ELF-1 (cell line): ENCODE measurements around the gene NAGLU.
"Not testable (repeated sequence)": the region's sequence is repeated elsewhere in the genome, so short reads cannot be mapped to it uniquely, and the experiment has no call there.

Experiments
- DNase-seq: peaks from one replicate; pipeline ENCODE4 v3.0.0-alpha.2; 2016; ENCODE audit warnings: low read depth, low spot score

Gene NAGLU

DNA sequence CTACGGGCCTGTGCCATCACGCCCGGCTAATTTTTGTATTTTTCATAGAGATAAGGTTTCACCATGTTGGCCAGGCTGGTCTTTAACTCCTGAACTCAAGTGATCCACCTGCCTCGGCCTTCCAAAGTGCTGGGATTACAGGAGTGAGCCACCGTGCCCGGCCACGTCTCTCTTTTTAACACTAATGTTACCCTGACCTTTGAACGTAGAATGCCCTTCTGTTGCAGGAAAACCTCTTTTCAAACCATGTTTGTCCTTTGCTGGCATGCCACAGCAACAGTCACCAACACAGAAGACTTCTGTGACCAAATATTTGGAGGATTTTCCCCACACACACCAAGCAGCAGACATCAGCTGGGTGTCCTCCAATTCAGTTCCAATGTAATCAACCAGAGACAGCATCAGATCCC is 8.8 kb downstream of the NAGLU start:
- DNase-seq, result no peak

DNA sequence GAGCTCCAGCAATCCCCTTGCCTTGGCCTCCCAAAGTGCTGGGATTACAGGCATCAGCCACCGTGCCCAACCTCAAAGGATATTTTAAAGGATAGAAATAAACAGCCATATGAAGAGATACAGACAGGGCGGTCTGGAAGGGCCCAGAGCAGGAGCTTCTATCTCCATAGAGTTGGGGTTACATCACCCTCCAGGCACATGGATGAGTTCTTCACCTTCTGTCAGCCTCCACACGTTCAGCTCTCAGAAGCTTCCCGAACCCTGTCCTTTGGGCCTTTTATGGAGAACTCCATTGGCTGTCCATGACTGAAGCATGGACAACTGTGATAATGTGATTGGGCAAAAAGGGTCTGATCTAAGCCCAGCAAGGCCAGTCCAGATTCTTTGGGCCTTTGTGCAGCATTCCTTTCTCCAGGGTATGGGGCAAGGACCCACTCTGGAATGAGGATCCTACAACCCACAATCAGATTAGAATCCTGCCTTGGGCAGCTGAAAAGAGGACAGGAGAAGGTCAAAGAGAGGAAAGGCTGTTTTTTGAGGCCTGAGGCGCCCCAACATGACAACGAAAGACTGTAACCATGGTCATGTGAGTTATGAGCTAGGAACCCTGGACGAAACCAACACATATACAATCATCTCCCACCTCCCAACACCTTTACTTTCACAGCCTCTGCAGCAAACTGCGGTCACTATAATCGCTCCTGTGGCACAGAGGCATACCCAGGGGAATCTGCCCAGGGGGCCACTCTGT is 9.9 kb downstream of the NAGLU start:
- DNase-seq, result not testable (repeated sequence)

DNA sequence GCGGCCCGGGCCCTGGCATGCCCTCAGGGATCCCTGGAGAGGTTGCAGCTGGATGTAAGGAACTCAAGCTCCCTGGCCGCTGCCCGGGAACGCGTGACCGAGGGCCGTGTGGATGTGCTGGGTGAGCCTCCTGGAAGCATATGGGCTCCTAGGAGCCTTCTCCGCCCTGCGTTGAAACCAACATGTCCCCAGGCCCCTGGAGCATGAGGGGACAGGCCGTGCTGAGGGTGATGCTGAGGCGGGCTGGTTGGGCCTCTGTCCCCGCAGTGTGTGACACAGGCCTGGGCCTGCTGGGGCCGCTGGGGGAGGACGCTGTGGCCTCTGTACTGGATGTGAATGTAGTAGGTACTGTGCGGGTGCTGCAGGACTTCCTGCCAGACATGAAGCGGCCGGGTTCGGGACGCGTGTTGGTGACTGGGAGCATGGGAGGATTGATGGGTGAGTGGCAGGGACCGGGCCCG is 11.0 kb downstream of the NAGLU start:
- no peak for DNase-seq

DNA sequence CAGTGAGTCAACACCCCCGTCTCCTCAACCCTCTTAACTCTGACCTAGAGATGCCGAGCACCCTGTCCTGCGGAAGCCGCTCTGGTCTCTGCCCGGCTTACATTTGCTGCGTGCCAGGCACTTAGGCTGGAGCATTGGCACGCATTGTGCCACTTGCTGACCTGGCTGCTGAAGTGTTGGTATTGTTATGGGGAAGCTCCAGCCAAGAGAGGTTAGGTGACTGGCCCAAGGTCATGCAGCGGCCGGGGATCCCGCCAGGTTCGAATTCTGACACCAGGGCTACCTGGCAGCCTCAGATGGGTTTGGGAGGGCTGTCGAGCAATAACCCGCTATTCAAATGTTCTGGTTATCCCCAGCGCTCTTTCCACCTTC is 11.6 kb downstream of the NAGLU start:
- no peak for DNase-seq

DNA sequence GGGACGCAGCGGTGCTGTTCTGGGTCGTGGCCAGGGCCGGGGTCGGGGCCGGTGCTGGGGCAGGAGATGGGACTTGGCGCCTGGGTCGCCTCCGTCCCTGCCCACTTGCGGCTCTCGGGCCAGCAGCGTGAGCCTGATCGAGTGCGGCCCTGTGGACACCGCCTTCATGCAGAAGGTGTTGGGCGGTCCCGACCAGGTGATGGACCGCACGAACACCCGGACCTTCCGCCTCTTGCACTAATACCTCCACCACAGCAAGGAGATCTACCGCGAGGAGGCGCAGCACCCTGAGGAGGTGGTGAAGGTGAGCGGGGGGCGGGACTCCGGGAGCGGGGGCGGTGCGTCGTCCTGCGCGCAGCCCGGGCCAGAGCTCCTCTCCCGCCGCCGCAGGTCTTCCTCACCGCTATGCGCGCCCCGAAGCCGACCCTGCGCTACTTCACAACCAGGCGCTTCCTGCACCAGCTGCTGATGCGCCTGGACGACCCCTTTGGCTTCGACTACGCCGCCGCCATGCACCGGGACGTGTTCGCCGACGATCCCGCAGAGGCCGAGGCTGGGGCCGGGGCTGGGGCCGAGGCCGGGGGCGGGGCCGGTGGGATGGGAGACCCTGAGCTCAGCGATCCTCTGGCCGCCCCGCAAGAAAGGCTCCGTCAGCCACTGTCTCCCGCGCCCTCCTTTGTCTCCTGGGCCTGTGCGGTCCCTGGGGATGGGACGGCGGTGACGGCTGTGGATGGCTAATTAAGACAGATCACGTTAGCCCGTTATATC is 12.2 kb downstream of the NAGLU start:
- peak; percentile 93 for DNase-seq

DNA sequence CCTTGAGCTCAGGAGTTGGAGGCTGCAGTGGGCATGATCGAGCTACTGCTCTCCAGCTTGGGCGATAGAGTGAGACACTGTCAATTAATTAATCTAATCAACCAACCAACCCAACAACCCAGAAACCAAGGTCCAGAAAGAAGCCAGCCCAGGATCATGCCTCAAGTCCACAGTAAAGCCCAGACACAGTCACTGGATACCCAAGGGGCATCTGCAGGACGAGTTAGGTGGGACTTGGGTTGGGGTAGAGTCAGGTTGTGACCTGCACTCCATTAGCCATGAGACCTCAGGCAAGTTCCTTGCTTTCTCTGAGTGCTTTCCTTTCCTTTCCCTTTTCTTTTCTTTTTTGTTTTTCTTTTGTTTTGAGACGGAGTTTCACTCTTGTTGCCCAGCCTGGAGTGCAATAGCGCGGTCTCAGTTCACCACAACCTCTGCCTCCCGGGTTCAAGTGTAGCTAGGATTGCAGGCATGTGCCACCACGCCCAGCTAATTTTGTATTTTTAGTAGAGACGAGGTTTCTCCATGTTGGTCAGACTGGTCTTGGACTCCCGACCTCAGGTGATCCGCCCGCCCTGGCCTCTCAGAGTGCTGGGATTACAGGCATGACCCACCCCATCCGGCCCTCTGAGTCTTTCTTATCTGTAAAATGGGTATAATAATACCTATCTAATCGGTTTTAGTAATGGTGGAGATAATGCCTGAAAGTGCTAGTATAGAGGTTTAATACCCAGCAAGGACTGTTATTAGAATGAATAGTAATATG is 13.1 kb downstream of the NAGLU start:
- DNase-seq, result no peak

DNA sequence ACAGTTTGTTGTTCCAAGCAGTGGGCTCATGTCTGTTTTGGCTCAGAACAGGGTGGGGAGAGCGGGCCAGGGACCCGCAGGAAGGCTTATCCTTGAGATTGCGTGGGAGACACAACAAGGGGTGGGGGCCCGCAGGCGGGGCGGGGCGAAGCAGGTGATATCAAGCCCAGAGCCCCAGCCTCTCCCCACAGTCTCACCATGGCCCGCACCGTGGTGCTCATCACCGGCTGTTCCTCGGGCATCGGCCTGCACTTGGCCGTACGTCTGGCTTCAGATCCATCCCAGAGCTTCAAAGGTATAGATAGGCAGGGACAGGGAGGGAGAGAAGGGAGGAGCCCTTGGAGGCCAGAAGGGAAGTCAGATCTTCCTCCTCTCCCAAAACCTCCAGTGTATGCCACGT is 16.7 kb downstream of the NAGLU start, which contains the start of gene HSD17B1:
TSS of gene HSD17B1 (plus strand) at position 188 of the 400 bp plus-strand sequence. CDS start at position 199, 11 bp downstream.
- DNase-seq, result not testable (repeated sequence)

DNA sequence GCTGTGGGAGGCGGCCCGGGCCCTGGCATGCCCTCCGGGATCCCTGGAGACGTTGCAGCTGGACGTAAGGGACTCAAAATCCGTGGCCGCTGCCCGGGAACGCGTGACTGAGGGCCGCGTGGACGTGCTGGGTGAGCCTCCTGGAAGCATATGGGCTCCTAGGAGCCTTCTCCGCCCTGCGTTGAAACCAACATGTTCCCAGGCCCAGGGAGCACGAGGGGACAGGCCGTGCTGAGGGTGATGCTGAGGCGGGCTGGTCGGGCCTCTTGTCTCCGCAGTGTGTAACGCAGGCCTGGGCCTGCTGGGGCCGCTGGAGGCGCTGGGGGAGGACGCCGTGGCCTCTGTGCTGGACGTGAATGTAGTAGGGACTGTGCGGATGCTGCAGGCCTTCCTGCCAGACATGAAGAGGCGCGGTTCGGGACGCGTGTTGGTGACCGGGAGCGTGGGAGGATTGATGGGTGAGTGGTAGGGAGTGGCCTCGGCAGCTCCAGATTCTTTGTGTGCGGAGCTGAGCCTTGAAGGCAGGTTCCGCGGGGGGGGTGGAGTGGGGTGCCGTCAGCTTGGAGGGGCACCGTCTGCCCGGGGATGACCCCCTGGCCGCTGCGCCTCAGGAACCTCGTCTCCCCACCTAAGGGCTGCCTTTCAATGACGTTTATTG is 17.2 kb downstream of the NAGLU start:
- DNase-seq, result peak; percentile 75

DNA sequence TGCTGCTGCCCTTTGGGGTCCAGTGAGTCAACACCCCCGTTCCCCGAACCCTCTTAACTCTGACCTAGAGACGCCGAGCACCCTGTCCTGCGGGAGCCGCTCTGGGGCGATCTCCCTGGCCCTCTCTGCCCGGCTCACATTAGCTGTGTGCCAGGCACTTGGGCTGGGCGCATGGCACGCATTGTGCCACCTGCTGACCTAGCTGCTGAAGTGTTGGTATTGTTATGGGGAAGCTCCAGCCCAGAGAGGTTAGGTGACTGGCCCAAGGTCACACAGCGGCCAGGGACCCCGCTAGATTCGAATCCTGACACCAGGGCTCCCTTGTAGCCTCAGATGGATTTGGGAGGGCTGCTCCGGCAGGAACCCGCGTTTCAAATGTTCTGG is 17.8 kb downstream of the NAGLU start:
- no peak for DNase-seq

DNA sequence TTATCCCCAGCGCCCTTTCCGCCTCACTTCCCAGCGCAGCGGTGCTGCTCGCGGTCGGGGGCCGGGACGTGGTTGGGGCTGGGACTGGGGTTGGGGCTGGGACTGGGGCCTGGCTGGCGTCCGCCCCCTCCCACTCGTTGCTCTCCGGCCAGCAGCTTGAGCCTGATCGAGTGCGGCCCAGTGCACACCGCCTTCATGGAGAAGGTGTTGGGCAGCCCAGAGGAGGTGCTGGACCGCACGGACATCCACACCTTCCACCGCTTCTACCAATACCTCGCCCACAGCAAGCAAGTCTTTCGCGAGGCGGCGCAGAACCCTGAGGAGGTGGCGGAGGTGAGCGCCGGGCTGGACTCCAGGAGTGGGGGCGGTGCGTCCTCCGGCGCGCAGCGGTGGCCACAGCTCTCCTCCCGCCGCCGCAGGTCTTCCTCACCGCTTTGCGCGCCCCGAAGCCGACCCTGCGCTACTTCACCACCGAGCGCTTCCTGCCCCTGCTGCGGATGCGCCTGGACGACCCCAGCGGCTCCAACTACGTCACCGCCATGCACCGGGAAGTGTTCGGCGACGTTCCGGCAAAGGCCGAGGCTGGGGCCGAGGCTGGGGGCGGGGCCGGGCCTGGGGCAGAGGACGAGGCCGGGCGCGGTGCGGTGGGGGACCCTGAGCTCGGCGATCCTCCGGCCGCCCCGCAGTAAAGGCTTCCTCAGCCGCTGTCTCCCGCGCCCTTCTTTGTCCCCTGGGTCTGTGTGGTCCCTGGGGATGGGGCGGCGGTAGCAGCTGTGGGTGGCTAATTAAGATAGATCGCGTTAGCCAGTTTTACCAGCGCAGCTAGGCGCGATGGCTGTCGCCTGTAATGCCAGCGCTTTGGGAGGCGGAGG is 18.4 kb downstream of the NAGLU start:
- DNase-seq, result peak; percentile 87

DNA sequence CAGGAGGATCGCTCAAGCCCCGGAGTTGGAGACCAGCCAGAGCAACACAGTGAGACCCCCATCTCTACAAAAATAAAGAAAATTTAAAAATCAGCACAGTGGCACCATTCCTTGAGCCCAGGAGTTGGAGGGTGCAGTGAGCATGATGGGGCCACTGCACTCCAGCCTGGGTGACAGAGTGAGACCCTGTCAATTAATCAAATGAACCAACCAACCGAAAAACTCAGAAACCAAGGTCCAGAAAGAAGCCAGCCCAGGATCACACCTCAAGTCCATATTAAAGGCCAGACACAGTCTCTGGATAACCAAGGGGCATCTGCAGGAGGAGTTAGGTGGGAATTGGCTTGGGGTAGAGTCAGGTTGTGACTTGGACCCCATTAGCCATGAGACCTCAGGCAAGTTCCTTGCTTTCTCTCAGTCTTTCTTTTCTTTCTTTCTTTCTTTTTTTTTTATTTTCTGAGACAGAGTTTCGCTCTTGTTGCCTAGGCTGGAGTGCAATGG is 19.1 kb downstream of the NAGLU start:
- DNase-seq, result no peak

DNA sequence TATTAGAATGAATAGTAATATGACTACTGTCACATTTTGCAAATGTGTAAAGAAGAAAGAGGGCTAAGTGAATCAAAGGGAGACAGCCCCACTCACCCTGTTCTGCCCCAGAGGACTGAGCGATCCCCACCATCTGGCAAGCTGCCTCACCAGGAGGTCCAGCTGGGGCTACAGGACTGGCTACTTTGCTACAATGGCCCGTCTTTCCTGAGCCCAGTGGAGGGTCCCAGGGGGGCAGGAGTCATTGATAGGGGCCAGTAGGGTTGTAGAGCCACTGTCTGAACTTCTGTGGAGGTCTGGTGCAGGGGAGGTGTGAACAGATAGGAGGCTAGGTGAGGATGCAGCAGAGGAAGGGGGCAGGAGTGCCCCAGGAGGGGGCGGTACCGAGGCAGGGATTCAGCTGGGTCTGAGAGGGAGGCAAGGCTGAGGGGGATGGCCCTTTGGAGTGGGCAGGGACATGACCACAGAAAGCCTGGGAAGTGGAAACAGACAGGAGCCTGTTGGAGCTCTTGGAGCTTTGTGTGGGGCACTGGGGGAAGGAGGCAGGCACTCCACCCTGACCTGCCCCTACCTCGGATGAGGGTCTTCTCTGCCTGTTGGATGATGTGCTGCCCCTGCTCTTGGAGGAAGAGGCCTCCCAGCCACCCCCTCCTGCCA is 20.0 kb downstream of the NAGLU start:
- DNase-seq, result peak; percentile 86

DNA sequence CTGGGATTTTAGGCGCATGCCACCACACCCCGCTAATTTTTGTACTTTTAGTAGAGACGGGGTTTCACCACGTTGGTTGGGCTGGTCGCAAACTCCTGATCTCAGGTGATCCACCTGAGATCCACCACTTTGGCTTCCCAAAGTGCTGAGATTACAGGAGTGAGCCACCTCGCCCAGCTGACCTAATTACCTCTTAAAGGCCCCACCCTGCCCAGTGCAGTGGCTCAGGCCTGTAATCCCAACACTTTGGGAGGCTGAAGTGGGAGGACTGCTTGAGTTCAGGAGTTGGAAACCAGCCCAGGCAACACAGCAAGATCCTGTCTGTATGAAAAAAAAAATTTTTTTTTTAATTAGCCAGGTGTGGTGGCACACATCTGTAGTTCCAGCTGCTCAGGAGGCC is 23.0 kb downstream of the NAGLU start:
- DNase-seq, result no peak

DNA sequence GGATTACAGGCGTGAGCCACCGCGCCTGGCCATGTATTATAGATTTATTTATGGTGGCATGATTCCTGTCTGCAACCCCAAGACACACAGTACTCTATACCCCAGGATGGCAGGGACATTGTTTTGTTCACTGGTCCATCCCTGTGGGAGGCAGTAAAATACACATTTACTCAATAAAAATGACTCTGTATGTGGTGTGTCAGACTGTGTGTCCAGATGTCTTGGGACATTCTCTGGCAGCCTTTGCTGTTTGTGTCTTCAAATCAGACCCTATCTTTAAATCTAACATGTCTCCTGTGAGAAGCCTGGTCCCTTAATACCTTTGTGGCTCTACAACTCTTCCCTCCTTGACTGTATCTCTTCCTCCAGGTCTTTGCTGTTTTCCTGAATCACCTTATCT is 24.2 kb downstream of the NAGLU start:
- no peak for DNase-seq

DNA sequence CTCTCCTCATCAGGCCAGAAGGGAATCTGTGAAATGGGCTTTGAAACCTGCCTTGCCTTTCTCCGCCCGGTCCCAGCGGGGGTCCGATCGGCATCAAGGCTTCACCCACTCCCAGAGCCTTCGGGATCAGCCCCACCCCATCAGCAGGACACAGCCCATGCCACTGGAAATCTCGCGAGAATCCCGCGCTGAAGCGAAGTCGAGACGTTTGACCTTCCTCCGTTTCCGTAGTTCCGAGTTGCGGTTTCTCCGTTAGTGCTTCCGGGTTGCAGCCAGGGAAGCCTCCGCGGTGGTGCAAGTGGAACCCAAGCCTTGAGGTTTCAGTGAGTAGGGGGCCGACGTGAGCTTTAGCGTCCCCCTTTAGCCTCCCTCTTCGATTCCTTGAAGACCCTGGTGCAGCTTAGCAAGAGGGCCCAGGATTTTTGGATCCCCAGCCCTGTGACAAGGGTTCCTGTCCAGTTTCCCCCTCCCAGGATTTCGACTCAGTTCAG is 25.9 kb downstream of the NAGLU start, which contains the start of gene COASY:
TSS of gene COASY (plus strand) at position 252 of the 491 bp plus-strand sequence. CDS start 475 bp downstream, outside the sequence.
- peak; percentile 96 for DNase-seq

DNA sequence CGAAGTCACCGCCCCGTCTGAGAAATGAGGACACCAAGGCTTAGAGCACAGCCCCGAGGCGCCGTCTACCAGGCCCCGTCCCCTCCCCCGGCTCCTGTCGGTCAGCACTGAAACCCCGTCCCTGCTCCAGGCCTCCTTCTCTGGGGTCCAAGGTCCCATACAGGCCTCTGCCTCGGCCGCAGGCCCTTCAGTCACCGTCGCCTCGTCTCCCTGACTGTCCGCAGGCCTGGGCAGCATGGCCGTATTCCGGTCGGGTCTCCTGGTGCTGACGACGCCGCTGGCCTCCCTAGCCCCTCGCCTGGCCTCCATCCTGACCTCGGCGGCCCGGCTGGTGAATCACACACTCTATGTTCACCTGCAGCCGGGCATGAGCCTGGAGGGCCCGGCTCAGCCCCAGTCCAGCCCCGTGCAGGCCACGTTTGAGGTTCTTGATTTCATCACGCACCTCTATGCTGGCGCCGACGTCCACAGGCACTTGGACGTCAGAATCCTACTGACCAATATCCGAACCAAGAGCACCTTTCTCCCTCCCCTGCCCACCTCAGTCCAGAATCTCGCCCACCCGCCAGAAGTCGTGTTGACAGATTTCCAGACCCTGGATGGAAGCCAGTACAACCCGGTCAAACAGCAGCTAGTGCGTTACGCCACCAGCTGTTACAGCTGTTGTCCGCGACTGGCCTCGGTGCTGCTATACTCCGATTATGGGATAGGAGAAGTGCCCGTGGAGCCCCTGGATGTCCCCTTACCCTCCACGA is 26.5 kb downstream of the NAGLU start:
- no peak for DNase-seq

DNA sequence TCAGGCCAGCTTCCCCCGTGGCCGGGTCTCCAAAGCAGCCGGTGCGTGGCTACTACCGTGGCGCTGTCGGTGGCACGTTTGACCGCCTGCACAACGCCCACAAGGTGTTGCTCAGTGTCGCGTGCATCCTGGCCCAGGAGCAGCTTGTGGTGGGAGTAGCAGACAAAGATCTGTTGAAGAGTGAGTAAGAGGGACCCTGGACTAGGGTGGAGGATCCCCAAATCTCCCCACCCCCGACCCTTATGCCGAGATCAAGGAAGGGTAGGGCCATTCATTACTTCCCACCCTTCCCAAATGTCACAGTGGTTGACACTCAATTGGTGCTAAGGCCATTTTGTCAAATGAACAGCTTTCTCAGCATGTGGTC is 27.1 kb downstream of the NAGLU start:
- DNase-seq, result no peak

DNA sequence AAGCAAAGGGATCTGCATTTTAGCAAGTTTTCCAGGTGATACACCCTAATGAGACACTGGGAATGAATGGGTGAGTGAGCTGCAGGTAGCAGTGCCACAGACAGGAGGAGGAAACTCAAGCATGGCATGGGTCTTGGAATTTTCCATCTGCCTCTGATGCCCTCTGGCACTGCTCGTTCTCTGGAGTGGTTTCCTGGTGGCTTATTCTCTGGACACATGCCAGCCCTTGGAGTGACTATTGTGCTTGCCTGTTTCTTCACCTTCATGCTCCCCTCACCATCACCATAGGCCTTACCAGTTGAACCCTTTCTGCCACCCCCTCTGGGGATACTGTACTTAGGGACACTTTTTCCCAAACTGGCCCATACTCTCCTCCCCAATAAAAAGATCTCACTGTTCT is 27.5 kb downstream of the NAGLU start:
- no peak for DNase-seq

DNA sequence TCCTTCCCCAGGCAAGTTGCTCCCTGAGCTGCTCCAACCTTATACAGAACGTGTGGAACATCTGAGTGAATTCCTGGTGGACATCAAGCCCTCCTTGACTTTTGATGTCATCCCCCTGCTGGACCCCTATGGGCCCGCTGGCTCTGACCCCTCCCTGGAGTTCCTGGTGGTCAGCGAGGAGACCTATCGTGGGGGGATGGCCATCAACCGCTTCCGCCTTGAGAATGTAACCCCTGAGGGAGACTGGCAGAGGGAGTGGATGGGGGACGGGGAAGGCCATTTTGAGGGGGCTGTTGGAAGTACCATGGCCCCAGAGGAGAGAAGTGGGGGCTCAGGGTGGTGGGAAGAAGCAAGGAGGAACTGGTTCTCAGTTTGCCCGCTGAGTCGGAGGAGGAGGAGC is 27.9 kb downstream of the NAGLU start:
- DNase-seq, result no peak
